OCI-LY3 (cell line): ENCODE results near the gene BATF2.

Experiments
- H2AFZ ChIP-seq: fragments of 200-600, 300-600 bp; shearing (Covaris generic); 2 replicates; pipeline ENCODE4 v1.6.0; 2014; ENCODE audit warnings: antibody characterized with exemption, low read depth, low read length
- H3K27ac ChIP-seq: fragments of 200-600, 300-600 bp; sonication (generic); 2 replicates; pipeline ENCODE4 v1.5.1; 2014; ENCODE audit warnings: mild to moderate bottlenecking, low read length, moderate library complexity, mixed read lengths
- H3K27me3 ChIP-seq: fragments of 200-600, 300-600 bp; sonication (generic); 2 replicates; pipeline ENCODE4 v1.6.1; 2014; ENCODE audit warnings: low read depth, low read length, mixed read lengths
- H3K36me3 ChIP-seq: fragments of 200-600, 300-600 bp; sonication (generic); replicated peaks from 2 replicates; pipeline ENCODE3; 2014; ENCODE audit warnings: low read depth, low read length, mixed read lengths
- H3K4me1 ChIP-seq: fragments of 300-600, 200-600 bp; sonication (generic); 2 replicates; pipeline ENCODE4 v1.6.1; 2014; ENCODE audit warnings: low read length, mixed read lengths
- H3K4me2 ChIP-seq: fragments of 200-600, 300-600 bp; sonication (generic); 2 replicates; pipeline ENCODE4 v1.6.1; 2014; ENCODE audit warnings: low read length, mixed read lengths
- H3K4me3 ChIP-seq: fragments of 300-600, 200-600 bp; sonication (generic); 2 replicates; pipeline ENCODE4 v1.5.1; 2014; ENCODE audit warnings: antibody characterized with exemption, mild to moderate bottlenecking, low read length, moderate library complexity
- H3K79me2 ChIP-seq: fragments of 300-600, 200-600 bp; shearing (Covaris generic); 2 replicates; pipeline ENCODE4 v1.6.1; 2014; ENCODE audit warnings: mild to moderate bottlenecking, low read length, mixed read lengths
- H3K9ac ChIP-seq: fragments of 300-600, 200-600 bp; shearing (Covaris generic); 2 replicates; pipeline ENCODE4 v1.6.0; 2014; ENCODE audit warnings: mild to moderate bottlenecking, low read length, moderate library complexity
- H3K9me3 ChIP-seq: fragments of 200-600, 300-600 bp; shearing (Covaris generic); 2 replicates; pipeline ENCODE4 v1.6.1; 2014; ENCODE audit warnings: low read length, mixed read lengths; ENCODE audit not compliant: insufficient read depth
- H4K20me1 ChIP-seq: fragments of 200-600, 300-600 bp; sonication (generic); 2 replicates; pipeline ENCODE4 v1.6.1; 2016; ENCODE audit warnings: low read length, mixed read lengths; ENCODE audit not compliant: insufficient read depth
- EZH2phosphoT487 ChIP-seq: fragments of 200-600 bp; shearing (Covaris generic); IDR thresholded peaks from 2 replicates; pipeline ENCODE4 v1.6.1; 2018; ENCODE audit warnings: antibody characterized with exemption, mixed run types, low read depth
- TF ChIP-seq, protein P1 (sequence below): fragments of 200-600, 300-600 bp; sonication (generic); IDR thresholded peaks from 2 replicates; pipeline ENCODE4 v1.5.1; 2014; ENCODE audit warnings: antibody characterized with exemption, low read length, low read depth

Gene BATF2, protein sequence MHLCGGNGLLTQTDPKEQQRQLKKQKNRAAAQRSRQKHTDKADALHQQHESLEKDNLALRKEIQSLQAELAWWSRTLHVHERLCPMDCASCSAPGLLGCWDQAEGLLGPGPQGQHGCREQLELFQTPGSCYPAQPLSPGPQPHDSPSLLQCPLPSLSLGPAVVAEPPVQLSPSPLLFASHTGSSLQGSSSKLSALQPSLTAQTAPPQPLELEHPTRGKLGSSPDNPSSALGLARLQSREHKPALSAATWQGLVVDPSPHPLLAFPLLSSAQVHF

DNA sequence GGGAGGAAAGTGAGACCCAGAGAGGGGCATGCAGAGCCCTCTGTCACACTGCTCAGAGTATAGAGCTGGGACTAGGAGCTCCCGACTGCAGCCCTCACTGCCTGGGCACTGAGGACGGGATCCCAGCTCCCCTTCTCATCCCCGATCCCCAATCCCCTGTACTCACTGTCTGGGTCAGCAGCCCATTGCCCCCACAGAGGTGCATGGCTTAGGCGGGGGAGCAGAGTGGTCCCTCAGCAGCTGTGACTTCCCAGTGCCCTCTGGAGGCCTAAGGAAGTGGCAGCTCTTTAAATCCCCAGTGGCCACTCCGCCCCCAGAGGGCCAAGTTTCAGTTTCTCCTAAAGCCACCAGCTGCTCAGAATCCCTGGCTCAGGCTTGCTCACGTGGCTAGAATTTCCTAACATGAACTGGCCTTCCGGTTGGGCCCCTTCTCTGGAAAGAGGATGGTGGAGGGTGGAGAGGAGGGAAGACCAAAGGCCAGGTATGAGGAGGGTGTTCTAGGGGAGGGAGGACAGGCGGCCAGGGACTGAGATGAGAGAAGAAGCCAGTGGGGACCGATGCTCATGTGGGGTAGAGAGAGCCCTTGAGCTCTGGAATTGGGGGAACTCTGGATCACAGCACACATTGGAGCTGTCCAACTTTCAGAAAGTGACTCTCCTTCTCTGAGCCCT is at the start of gene BATF2:
Gene BATF2, minus strand, starts transcription at position 262 of the 671 bp plus-strand sequence. Its CDS starts 57 bp downstream, at position 205.
- TF ChIP-seq, protein P1, sequence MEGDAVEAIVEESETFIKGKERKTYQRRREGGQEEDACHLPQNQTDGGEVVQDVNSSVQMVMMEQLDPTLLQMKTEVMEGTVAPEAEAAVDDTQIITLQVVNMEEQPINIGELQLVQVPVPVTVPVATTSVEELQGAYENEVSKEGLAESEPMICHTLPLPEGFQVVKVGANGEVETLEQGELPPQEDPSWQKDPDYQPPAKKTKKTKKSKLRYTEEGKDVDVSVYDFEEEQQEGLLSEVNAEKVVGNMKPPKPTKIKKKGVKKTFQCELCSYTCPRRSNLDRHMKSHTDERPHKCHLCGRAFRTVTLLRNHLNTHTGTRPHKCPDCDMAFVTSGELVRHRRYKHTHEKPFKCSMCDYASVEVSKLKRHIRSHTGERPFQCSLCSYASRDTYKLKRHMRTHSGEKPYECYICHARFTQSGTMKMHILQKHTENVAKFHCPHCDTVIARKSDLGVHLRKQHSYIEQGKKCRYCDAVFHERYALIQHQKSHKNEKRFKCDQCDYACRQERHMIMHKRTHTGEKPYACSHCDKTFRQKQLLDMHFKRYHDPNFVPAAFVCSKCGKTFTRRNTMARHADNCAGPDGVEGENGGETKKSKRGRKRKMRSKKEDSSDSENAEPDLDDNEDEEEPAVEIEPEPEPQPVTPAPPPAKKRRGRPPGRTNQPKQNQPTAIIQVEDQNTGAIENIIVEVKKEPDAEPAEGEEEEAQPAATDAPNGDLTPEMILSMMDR = peak; percentile 53
- TF ChIP-seq EZH2phosphoT487 = no peak

DNA sequence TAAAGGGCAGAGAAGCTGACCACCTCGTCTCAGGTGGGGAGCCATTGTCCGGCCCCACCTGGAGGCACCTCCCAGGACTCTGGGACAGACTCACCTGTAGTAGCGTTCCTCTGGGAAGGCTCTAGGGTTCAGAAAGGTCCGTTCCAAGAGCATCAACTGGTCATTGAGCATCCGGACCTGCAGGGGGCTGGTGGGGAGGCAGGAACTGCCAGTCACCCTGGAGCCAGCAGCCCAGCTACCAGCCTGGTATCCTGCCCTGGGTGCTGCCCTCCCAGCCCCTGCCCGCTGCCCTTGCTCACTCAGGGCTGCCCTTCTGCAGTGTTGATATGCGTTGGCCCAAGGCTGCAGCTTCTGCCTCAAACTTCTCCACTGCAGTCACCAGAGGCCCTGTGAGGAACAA is 49.0 kb upstream of the BATF2 start:
- Histone ChIP-seq H3K4me1 (peaks cover 3% of the 10 kb centered on the region; the same call in 1 of the 2 replicates), H3K27me3 (no peaks in the 10 kb centered on the region), H2AFZ (no peak overlapping the region), H3K9me3 (no peaks in the 10 kb centered on the region), H3K4me2 (no peak overlapping the region), H3K79me2 (no peaks in the 10 kb centered on the region), H3K27ac (no peak overlapping the region), H3K9ac (no peak overlapping the region), H3K4me3 (no peak overlapping the region), H3K36me3 (peaks cover 6% of the 10 kb centered on the region), H4K20me1 (no peaks in the 10 kb centered on the region)
- TF ChIP-seq, protein P1 = no peak
- TF ChIP-seq EZH2phosphoT487 = no peak

More for the DNA sequence above, at the start of gene BATF2:
- Histone ChIP-seq H3K9ac (no peak within 1 kb of the TSS), H3K79me2 (no peaks in the 10 kb centered on the region), H4K20me1 (no peaks in the 10 kb centered on the region), H3K4me1 (peaks cover 10% of the 10 kb centered on the region), H3K9me3 (no peaks in the 10 kb centered on the region), H3K4me3 (peak within 1 kb of the TSS; percentile 25; the same call in 1 of the 2 replicates), H3K27me3 (peaks cover 7% of the 10 kb centered on the region; the same call in 1 of the 2 replicates), H3K4me2 (peak within 1 kb of the TSS; percentile 48), H2AFZ (peak within 1 kb of the TSS; percentile 48), H3K36me3 (no peaks in the 10 kb centered on the region), H3K27ac (no peak within 1 kb of the TSS)

DNA sequence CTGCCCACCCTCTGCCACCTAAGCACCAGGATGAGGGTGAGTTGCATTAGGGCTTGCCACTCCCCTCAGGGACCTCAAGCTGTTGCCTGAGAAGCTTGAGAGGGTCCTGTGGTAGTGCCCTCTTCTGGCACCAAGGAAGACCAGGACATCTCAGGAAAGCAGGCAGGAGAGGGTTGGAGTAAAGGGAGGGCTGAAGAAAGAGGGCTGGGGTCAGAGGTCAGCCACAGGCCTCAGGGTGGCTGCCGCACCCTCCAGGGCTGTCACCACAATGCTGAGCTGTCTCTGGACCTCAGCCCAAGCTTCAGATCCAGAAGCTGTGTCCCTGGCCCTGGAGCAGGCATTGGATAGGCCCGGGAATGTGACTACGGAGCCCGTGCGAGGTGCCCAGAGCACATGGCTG is 48.3 kb upstream of the BATF2 start:
- H3K4me3 ChIP-seq = no peak overlapping the region
- H3K4me1 ChIP-seq = peaks cover 8% of the 10 kb centered on the region; the same call in 1 of the 2 replicates
- H4K20me1 ChIP-seq = no peaks in the 10 kb centered on the region
- peaks cover 6% of the 10 kb centered on the region for H3K36me3 ChIP-seq
- no peaks in the 10 kb centered on the region for H3K9me3 ChIP-seq
- H3K9ac ChIP-seq = no peak overlapping the region
- no peak overlapping the region for H3K27ac ChIP-seq
- H3K27me3 ChIP-seq = no peaks in the 10 kb centered on the region
- H2AFZ ChIP-seq = no peak overlapping the region
- no peak overlapping the region for H3K4me2 ChIP-seq
- no peak for TF ChIP-seq EZH2phosphoT487
- no peaks in the 10 kb centered on the region for H3K79me2 ChIP-seq

DNA sequence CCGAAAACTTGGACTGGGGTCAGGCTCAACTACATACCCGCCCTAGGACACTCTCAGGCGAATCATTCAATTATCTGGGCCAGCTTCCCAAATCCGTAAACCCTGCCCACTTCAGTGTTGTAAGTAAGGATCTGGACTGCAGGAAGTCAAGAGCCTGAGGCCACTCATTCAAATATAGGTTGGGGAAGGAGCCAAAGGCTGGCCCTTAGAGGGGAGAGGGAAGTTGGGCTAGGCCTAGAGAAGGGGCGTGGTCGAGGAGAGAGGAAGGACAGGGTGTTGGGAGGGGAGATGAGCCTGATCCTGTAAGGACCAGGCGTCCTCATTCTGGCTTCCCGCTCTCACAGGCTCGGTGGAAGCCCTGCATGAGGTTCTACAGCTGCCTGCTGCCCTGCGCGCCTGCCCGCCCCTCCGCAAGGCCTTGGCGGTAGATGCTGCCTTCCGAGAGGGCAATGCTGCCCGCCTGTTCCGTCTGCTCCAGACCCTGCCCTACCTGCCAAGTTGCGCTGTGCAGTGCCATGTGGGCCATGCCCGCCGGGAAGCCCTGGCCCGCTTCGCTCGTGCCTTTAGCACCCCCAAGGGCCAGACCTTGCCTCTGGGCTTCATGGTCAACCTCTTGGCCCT is 47.2 kb upstream of the BATF2 start:
- no peaks in the 10 kb centered on the region for H3K9me3 ChIP-seq
- H3K9ac ChIP-seq = no peak overlapping the region
- no peaks in the 10 kb centered on the region for H4K20me1 ChIP-seq
- no peak overlapping the region for H3K27ac ChIP-seq
- H3K4me2 ChIP-seq = no peak overlapping the region
- H2AFZ ChIP-seq = no peak overlapping the region
- H3K4me1 ChIP-seq = peaks cover 9% of the 10 kb centered on the region; the same call in 1 of the 2 replicates
- TF ChIP-seq, protein P1 = no peak
- no peak for TF ChIP-seq EZH2phosphoT487
- no peaks in the 10 kb centered on the region for H3K79me2 ChIP-seq
- H3K36me3 ChIP-seq = peaks cover 6% of the 10 kb centered on the region
- H3K27me3 ChIP-seq = no peaks in the 10 kb centered on the region
- H3K4me3 ChIP-seq = no peak overlapping the region
